Measurements from ENCODE around the gene TGFBR3. TPM values are rescaled to one million over a fixed set of nuclear protein-coding genes. Genes with fewer than 3 reads are reported as not detected.

The TGFBR3 gene
- total RNA-seq, 1 donor from 2014 or later = 4.9 TPM

GRCh38 chr1:91850708-91851107, 35.2 kb downstream of the TGFBR3 start:
- no peaks in the 10 kb centered on the region for H3K4me1 Mint-ChIP-seq (ENCODE audit: low read depth)
- no peak overlapping the region for H3K27ac Mint-ChIP-seq
- H3K4me3 Mint-ChIP-seq (ENCODE audit: low read depth) = no peak overlapping the region
- TF ChIP-seq, protein P1, sequence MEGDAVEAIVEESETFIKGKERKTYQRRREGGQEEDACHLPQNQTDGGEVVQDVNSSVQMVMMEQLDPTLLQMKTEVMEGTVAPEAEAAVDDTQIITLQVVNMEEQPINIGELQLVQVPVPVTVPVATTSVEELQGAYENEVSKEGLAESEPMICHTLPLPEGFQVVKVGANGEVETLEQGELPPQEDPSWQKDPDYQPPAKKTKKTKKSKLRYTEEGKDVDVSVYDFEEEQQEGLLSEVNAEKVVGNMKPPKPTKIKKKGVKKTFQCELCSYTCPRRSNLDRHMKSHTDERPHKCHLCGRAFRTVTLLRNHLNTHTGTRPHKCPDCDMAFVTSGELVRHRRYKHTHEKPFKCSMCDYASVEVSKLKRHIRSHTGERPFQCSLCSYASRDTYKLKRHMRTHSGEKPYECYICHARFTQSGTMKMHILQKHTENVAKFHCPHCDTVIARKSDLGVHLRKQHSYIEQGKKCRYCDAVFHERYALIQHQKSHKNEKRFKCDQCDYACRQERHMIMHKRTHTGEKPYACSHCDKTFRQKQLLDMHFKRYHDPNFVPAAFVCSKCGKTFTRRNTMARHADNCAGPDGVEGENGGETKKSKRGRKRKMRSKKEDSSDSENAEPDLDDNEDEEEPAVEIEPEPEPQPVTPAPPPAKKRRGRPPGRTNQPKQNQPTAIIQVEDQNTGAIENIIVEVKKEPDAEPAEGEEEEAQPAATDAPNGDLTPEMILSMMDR (IDR thresholded peaks at IDR 0.05; ENCODE audit: unreplicated experiment) = no peak
- no peaks in the 10 kb centered on the region for H3K9me3 Mint-ChIP-seq (ENCODE audit: low read depth)
- DNase-seq (ENCODE audit: low spot score, unreplicated experiment) = no peak
- no peaks in the 10 kb centered on the region for H3K27me3 Mint-ChIP-seq
- H3K36me3 Mint-ChIP-seq (ENCODE audit: insufficient read depth) = no peaks in the 10 kb centered on the region

DNA sequence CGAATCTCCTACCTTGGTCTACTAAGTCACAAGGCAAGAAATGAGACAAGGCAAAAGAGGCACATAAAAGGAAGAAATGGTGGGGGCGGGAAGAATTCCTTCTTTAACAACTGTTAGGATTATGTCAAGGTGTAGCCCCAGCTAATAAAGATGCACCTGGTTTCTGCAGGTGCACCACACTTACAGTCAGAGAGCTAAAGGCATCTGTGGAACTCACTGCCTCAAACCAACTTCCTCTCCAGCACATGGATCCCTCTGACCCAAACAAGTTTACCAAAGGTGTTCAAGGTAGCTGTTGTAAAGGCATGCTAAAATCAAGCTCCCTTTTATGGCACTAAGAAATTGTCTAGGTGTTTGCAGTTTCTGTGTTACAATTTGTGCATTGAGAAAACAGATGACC, 38.1 kb downstream of the TGFBR3 start:
- Mint-ChIP-seq H3K27ac (no peak overlapping the region), H3K36me3 (ENCODE audit: insufficient read depth) (no peaks in the 10 kb centered on the region), H3K4me1 (ENCODE audit: low read depth) (no peaks in the 10 kb centered on the region), H3K4me3 (ENCODE audit: low read depth) (no peak overlapping the region), H3K27me3 (no peaks in the 10 kb centered on the region), H3K9me3 (ENCODE audit: low read depth) (peaks cover 7% of the 10 kb centered on the region)
- DNase-seq (ENCODE audit: low spot score, unreplicated experiment) = no peak
- TF ChIP-seq, protein P1 (IDR thresholded peaks at IDR 0.05; ENCODE audit: unreplicated experiment) = no peak

DNA sequence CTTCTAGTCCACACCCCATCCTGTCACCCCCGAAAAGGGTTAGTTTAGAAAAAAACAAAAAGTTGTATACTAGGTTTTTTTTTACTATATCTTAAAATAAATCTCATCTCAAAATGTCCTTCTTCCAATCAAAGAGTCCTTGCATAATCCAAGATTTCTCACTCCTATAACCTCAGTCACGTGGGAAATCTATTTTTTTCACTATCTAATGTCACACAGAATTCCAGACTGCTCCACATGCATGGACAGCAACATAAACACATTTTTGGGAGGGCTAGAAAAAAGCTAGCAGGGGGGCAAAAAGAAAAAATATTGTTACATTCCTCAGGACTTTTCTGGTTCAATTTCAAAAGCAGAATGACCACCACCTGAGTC, 39.3 kb downstream of the TGFBR3 start:
- H3K27me3 Mint-ChIP-seq = no peaks in the 10 kb centered on the region
- H3K36me3 Mint-ChIP-seq (ENCODE audit: insufficient read depth) = no peaks in the 10 kb centered on the region
- H3K4me3 Mint-ChIP-seq (ENCODE audit: low read depth) = no peak overlapping the region
- peaks cover 7% of the 10 kb centered on the region for H3K9me3 Mint-ChIP-seq (ENCODE audit: low read depth)
- no peaks in the 10 kb centered on the region for H3K4me1 Mint-ChIP-seq (ENCODE audit: low read depth)
- DNase-seq (ENCODE audit: low spot score, unreplicated experiment) = no peak
- H3K27ac Mint-ChIP-seq = no peak overlapping the region
- TF ChIP-seq, protein P1 (IDR thresholded peaks at IDR 0.05; ENCODE audit: unreplicated experiment) = no peak

DNA sequence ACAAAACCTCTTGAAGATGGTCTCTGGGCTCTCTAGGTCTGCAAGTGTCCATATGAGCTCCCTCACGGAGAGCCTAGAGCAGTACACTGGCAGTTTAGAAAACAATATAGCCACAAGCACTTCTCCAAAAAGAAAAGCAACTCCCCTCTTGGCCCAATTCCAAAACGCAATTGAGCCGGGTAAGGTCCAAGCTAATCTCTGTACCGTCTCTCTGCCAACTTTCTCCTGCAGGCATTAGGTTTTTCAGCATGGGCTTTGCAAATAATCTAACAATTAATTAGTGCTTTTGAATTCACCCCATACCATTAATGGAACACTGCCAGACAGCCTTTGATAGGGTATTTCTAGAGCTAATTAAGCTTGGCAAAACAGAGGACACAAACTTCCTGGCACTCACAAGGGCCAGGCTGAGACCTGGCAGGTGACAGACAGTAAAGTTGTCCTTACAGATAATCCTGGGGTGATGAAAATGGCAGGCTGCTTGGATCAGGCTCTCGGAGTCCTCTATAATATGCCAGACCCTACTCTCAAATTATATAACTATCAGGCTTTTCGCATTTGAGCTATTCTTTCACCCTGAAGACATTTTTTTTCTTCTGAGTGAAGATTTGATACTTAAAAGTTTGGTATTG, 39.8 kb downstream of the TGFBR3 start:
- TF ChIP-seq, protein P1 (IDR thresholded peaks at IDR 0.05; ENCODE audit: unreplicated experiment) = no peak

DNA sequence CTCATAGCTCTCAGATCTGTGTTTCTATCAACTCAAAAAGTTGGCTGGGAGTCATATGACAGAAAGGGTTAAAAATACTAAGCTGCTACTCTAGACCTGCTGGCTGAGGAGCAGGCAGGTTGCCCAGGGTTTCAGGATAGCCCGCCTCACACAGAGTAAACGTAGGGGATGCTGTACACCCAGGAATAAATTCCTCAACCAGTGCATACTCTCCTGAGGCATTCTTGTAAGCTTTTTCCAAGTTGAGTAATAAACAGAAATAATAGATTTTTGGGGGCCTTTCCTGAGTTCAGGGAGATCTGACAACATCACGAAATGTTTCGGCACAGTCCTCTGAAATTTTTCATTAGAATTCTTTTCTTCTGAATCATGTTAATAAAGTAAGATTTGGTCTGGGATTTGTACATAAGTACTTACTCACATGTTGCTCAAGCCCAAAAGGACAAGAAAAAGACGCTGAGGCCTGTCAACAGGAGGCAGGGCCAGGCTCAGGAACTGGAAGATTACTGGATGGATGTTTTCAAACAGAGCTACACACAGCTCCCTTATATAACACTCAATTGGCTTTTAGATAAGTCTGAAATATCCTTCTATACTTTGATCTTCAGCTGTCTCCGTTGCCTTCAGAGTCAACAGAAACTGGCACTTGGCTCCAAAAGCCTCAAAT, 41.0 kb downstream of the TGFBR3 start:
- H3K4me3 Mint-ChIP-seq (ENCODE audit: low read depth) = no peak overlapping the region
- peaks cover 7% of the 10 kb centered on the region for H3K9me3 Mint-ChIP-seq (ENCODE audit: low read depth)
- H3K27ac Mint-ChIP-seq = no peak overlapping the region
- H3K27me3 Mint-ChIP-seq = no peaks in the 10 kb centered on the region
- no peak for DNase-seq (ENCODE audit: low spot score, unreplicated experiment)
- no peaks in the 10 kb centered on the region for H3K4me1 Mint-ChIP-seq (ENCODE audit: low read depth)
- H3K36me3 Mint-ChIP-seq (ENCODE audit: insufficient read depth) = no peaks in the 10 kb centered on the region
- TF ChIP-seq, protein P1 (IDR thresholded peaks at IDR 0.05; ENCODE audit: unreplicated experiment) = no peak

More for the DNA sequence above, 39.8 kb downstream of the TGFBR3 start:
- Mint-ChIP-seq H3K9me3 (ENCODE audit: low read depth) (peaks cover 7% of the 10 kb centered on the region), H3K27me3 (no peaks in the 10 kb centered on the region), H3K36me3 (ENCODE audit: insufficient read depth) (no peaks in the 10 kb centered on the region), H3K4me3 (ENCODE audit: low read depth) (no peak overlapping the region), H3K4me1 (ENCODE audit: low read depth) (no peaks in the 10 kb centered on the region), H3K27ac (no peak overlapping the region)
- DNase-seq (ENCODE audit: low spot score, unreplicated experiment) = no peak

Data from progenitor cell of endocrine pancreas (in vitro differentiated cells).